Measurements from ENCODE around the gene TNFAIP8L3. TPM values are rescaled to one million over a fixed set of nuclear protein-coding genes. Genes with fewer than 3 reads are reported as not detected.
"Not testable (repeated sequence)": the region's sequence is repeated elsewhere in the genome, so short reads cannot be mapped to it uniquely, and the experiment has no call there.

The TNFAIP8L3 gene
- total RNA-seq, 1 donor from 2014 or later = 0.31 TPM

DNA sequence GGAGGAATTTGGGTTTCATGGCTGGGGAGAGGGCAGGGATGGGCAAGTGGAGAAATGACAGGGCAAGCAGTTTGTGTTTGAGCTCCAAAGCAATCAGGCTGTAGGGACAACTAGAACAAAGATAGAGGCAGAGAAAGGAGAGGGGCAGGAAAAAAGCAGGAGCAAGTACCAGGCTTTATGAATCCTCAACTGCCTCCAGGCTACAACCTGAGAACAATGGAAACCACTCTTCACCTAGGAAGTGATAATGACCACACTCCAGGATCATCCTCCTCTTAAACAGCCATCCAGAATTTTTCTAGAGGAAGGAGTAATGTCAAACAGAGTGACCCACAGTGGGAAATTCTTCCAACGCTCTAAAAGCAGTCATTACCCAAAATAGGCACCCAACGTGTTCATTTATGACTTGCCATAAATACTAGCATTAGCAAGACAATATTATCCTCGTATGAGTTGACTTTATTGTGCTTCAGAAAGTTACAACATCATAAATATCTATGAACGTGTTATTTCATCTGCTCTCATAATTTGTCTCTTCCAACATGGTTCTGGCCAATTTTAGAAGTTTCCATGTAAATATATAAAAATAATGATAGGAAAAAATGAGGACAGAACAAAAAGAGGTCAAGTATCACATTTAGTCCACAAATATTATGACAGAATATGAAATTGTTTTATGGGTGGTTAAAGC lies 50.5 kb downstream of the TNFAIP8L3 start:
- Mint-ChIP-seq H3K4me1 (peaks cover 17% of the 10 kb centered on the region), H3K9me3 (peaks cover 4% of the 10 kb centered on the region)

GRCh38 chr15:51038974-51039319 lies 55.8 kb downstream of the TNFAIP8L3 start:
- H3K9me3 Mint-ChIP-seq = peaks cover 11% of the 10 kb centered on the region
- peaks cover 2% of the 10 kb centered on the region for H3K36me3 Mint-ChIP-seq

More for the DNA sequence above, 50.5 kb downstream of the TNFAIP8L3 start:
- Mint-ChIP-seq H3K27ac (no peak overlapping the region), H3K36me3 (no peaks in the 10 kb centered on the region), H3K4me3 (no peak overlapping the region), H3K27me3 (ENCODE audit: low read depth) (no peaks in the 10 kb centered on the region)
- no peak for DNase-seq (ENCODE audit: low spot score in 2 of 2, unreplicated experiment in 2 of 2)
- TF ChIP-seq, protein P1, sequence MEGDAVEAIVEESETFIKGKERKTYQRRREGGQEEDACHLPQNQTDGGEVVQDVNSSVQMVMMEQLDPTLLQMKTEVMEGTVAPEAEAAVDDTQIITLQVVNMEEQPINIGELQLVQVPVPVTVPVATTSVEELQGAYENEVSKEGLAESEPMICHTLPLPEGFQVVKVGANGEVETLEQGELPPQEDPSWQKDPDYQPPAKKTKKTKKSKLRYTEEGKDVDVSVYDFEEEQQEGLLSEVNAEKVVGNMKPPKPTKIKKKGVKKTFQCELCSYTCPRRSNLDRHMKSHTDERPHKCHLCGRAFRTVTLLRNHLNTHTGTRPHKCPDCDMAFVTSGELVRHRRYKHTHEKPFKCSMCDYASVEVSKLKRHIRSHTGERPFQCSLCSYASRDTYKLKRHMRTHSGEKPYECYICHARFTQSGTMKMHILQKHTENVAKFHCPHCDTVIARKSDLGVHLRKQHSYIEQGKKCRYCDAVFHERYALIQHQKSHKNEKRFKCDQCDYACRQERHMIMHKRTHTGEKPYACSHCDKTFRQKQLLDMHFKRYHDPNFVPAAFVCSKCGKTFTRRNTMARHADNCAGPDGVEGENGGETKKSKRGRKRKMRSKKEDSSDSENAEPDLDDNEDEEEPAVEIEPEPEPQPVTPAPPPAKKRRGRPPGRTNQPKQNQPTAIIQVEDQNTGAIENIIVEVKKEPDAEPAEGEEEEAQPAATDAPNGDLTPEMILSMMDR (IDR thresholded peaks at IDR 0.05; ENCODE audit: unreplicated experiment) = no peak

DNA sequence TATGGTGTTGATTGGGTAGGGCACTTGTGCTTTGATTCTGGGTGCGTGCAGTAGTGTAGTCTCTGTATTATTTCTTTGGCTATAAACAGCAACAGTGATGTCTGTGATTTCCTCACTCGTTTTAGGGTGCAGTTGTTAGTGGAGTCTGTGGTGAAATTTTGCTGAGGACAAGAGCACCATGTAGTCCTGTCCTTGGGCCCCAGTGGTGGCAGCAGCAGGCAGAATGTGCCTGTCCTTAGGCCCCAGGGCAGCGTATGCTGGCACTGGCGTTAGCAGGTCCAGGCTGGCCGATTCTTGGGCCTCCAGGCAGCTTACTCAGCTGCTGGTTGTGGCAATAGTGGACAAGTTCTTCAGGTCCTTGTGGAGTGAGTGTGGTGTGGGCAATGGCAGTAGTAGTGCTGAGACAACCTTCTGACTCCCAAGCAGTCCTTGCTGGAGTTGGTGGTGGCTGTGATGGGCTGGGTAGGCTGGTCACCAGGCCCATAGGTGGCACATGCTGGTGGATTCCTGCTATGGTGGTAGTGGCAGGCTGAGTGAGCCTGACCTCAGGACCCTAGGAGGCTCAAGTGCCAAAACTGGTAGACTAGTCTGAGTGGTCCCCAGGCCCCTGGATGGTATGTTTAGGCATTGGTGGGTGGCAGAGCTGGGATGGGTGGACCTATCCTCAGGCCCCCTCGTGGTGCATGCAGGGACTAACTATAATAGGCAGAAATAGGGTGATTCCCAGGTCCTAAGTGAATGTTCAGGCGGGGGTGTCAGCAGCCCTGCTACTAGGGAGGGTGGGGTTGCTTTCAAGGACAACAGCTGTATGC lies 56.3 kb downstream of the TNFAIP8L3 start:
- Mint-ChIP-seq H3K4me1 (peaks cover 8% of the 10 kb centered on the region), H3K4me3 (no peak overlapping the region), H3K27ac (no peak overlapping the region), H3K9me3 (peaks cover 7% of the 10 kb centered on the region), H3K36me3 (peaks cover 2% of the 10 kb centered on the region), H3K27me3 (ENCODE audit: low read depth) (no peaks in the 10 kb centered on the region)
- TF ChIP-seq, protein P1 (IDR thresholded peaks at IDR 0.05; ENCODE audit: unreplicated experiment) = no peak
- DNase-seq (ENCODE audit: low spot score in 2 of 2, unreplicated experiment in 2 of 2) = no peak

More at GRCh38 chr15:51038974-51039319, 55.8 kb downstream of the TNFAIP8L3 start:
- no peak overlapping the region for H3K27ac Mint-ChIP-seq
- peaks cover 8% of the 10 kb centered on the region for H3K4me1 Mint-ChIP-seq
- H3K4me3 Mint-ChIP-seq = no peak overlapping the region
- H3K27me3 Mint-ChIP-seq (ENCODE audit: low read depth) = no peaks in the 10 kb centered on the region
- no peak for DNase-seq (ENCODE audit: low spot score in 2 of 2, unreplicated experiment in 2 of 2)
- TF ChIP-seq, protein P1 (IDR thresholded peaks at IDR 0.05; ENCODE audit: unreplicated experiment) = no peak

GRCh38 chr15:51037474-51037873 lies 57.2 kb downstream of the TNFAIP8L3 start:
- H3K27ac Mint-ChIP-seq; DNase-seq (ENCODE audit: low spot score in 2 of 2, unreplicated experiment in 2 of 2); H3K9me3 Mint-ChIP-seq; H3K36me3 Mint-ChIP-seq; H3K4me1 Mint-ChIP-seq; H3K27me3 Mint-ChIP-seq (ENCODE audit: low read depth): not testable (repeated sequence)
- H3K4me3 Mint-ChIP-seq = peak overlapping the region; percentile 14

DNA sequence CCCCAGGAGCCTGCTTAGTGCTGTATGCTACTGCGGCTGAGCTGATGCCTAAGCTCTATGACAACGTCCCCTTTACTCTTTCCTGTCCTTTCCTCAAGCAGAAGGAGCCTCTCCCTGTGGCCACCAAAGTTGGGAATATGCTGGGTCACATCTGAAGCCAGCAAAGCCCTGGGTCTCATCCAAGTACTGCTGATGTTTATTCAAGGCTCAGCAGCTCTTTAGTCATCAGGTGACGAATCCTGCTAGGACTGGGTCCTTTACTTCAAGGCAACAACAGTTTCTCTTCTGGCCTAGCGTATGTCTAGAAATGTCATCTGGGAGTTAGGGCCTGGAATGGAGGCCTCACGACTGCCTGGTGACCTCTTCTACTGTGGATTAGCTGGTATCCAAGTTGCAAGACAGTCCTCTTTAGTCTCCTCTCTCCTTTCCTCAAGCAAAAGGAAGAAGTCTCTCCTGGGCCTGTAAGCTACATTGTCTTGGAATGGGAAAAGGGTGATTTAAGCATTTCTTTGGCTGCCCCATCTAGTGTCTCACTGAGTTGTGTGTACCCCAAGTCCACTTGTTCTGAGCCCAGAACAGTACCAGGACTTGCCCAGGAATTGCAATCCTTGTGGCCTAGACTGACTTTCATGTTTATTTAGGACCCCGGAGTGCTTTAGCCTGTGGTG lies 63.9 kb downstream of the TNFAIP8L3 start:
- Mint-ChIP-seq H3K4me1 (no peaks in the 10 kb centered on the region), H3K27ac (no peak overlapping the region), H3K4me3 (no peak overlapping the region), H3K27me3 (ENCODE audit: low read depth) (no peaks in the 10 kb centered on the region), H3K9me3 (peaks cover 12% of the 10 kb centered on the region), H3K36me3 (peaks cover 2% of the 10 kb centered on the region)
- DNase-seq (ENCODE audit: low spot score in 2 of 2, unreplicated experiment in 2 of 2) = no peak
- TF ChIP-seq, protein P1 (IDR thresholded peaks at IDR 0.05; ENCODE audit: unreplicated experiment) = no peak

- H3K36me3 Mint-ChIP-seq = peaks cover 2% of the 10 kb centered on the region
These were observed 69.3 kb downstream of the TNFAIP8L3 start for GRCh38 chr15:51025454-51025846.

More at GRCh38 chr15:51025454-51025846, 69.3 kb downstream of the TNFAIP8L3 start:
- Mint-ChIP-seq H3K9me3 (peaks cover 12% of the 10 kb centered on the region), H3K27ac (no peak overlapping the region), H3K27me3 (ENCODE audit: low read depth) (no peaks in the 10 kb centered on the region), H3K4me3 (no peak overlapping the region), H3K4me1 (peaks cover 3% of the 10 kb centered on the region)
- DNase-seq (ENCODE audit: low spot score in 2 of 2, unreplicated experiment in 2 of 2) = no peak
- TF ChIP-seq, protein P1 (IDR thresholded peaks at IDR 0.05; ENCODE audit: unreplicated experiment) = no peak
